ENCODE results near the gene METRNL. TPM values are rescaled to one million over a fixed set of nuclear protein-coding genes. Genes with fewer than 3 reads are reported as not detected.

The METRNL gene
- polyA plus RNA-seq, 1 donor from 2014 or later, result 15.1 TPM

DNA sequence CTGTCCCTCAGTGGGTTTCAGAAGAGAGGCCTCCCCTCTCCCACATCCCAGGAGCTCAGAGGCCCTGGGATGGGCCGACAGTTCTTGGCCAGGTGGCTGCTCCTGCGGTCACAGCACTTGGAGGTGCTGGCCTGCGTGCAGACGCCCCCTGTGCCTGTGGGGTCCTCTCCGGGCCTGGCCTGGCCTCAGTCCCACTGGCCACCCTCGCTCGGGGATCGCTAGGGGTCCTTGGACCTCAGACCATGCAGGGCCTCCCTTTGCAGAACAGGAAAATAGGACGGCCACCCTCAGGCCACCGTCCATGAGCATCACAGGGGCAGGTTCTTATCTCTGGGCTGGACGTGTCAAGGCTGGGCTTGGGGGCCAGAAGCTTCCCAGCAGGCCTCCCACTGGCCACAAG is 30.0 kb downstream of the METRNL start:
- H3K4me3 ChIP-seq (ENCODE audit: low read length), result no peak overlapping the region
- H3F3A ChIP-seq (ENCODE audit: insufficient read depth, low read length, poor library complexity, severe bottlenecking), result no peaks in the 10 kb centered on the region
- no peaks in the 10 kb centered on the region for H3K27me3 ChIP-seq (ENCODE audit: insufficient read depth, low read depth, low read length)
- no peak overlapping the region for H3K4me2 ChIP-seq (ENCODE audit: low read length)
- no peaks in the 10 kb centered on the region for H3K9me2 ChIP-seq (ENCODE audit: insufficient read depth, low read length)
- H2AFZ ChIP-seq (ENCODE audit: low read depth, low read length), result no peak overlapping the region
- H4K20me1 ChIP-seq (ENCODE audit: insufficient read depth), result no peaks in the 10 kb centered on the region
- H3K36me3 ChIP-seq (ENCODE audit: insufficient read depth, low read length), result no peaks in the 10 kb centered on the region
- H3K79me2 ChIP-seq (replicated peaks; ENCODE audit: insufficient read depth, low read length), result no peaks in the 10 kb centered on the region
- H3K27ac ChIP-seq (ENCODE audit: low read length), result no peak overlapping the region
- H3K9ac ChIP-seq (ENCODE audit: low read length), result no peak overlapping the region
- TF ChIP-seq EZH2 (IDR thresholded peaks at IDR 0.05; ENCODE audit: borderline replicate concordance, insufficient read depth, low read length, poor library complexity, severe bottlenecking), result no peak
- no peak for TF ChIP-seq CTCF (IDR thresholded peaks at IDR 0.05; ENCODE audit: poor library complexity, severe bottlenecking)
- TF ChIP-seq SMC3 (conservative IDR thresholded peaks at IDR 0.05; ENCODE audit: poor library complexity), result no peak
- no peak for TF ChIP-seq TAF1 (IDR thresholded peaks at IDR 0.05; ENCODE audit: low read depth)
- TF ChIP-seq RAD21 (conservative IDR thresholded peaks at IDR 0.05), result no peak
- TF ChIP-seq MXI1 (conservative IDR thresholded peaks at IDR 0.05; ENCODE audit: poor library complexity, severe bottlenecking), result no peak
- TF ChIP-seq POLR2AphosphoS5 (IDR thresholded peaks at IDR 0.05), result no peak
- no peak for TF ChIP-seq REST (IDR thresholded peaks at IDR 0.05; ENCODE audit: borderline replicate concordance)
- no peak for TF ChIP-seq EP300 (conservative IDR thresholded peaks at IDR 0.05; ENCODE audit: poor library complexity, severe bottlenecking)
- H3K9me3 ChIP-seq (ENCODE audit: low read length), result peaks cover 4% of the 10 kb centered on the region

GRCh38 chr17:83109793-83110645 is 30.6 kb downstream of the METRNL start:
- Histone ChIP-seq H3K27me3 (ENCODE audit: insufficient read depth, low read depth, low read length) (no peaks in the 10 kb centered on the region), H2AFZ (ENCODE audit: low read depth, low read length) (no peak overlapping the region), H3K9me3 (ENCODE audit: low read length) (peaks cover 4% of the 10 kb centered on the region), H3K9me2 (ENCODE audit: insufficient read depth, low read length) (no peaks in the 10 kb centered on the region), H3K9ac (ENCODE audit: low read length) (no peak overlapping the region), H3K36me3 (ENCODE audit: insufficient read depth, low read length) (no peaks in the 10 kb centered on the region), H3K4me3 (ENCODE audit: low read length) (no peak overlapping the region), H3K79me2 (replicated peaks; ENCODE audit: insufficient read depth, low read length) (no peaks in the 10 kb centered on the region), H3K27ac (ENCODE audit: low read length) (no peak overlapping the region), H4K20me1 (ENCODE audit: insufficient read depth) (no peaks in the 10 kb centered on the region), H3K4me2 (ENCODE audit: low read length) (no peak overlapping the region), H3F3A (ENCODE audit: insufficient read depth, low read length, poor library complexity, severe bottlenecking) (no peaks in the 10 kb centered on the region)
- TF ChIP-seq EZH2 (IDR thresholded peaks at IDR 0.05; ENCODE audit: borderline replicate concordance, insufficient read depth, low read length, poor library complexity, severe bottlenecking), result no peak
- TF ChIP-seq EP300 (conservative IDR thresholded peaks at IDR 0.05; ENCODE audit: poor library complexity, severe bottlenecking), result no peak
- TF ChIP-seq REST (IDR thresholded peaks at IDR 0.05; ENCODE audit: borderline replicate concordance), result no peak
- no peak for TF ChIP-seq POLR2AphosphoS5 (IDR thresholded peaks at IDR 0.05)
- no peak for TF ChIP-seq MXI1 (conservative IDR thresholded peaks at IDR 0.05; ENCODE audit: poor library complexity, severe bottlenecking)
- no peak for TF ChIP-seq CTCF (IDR thresholded peaks at IDR 0.05; ENCODE audit: poor library complexity, severe bottlenecking)
- no peak for TF ChIP-seq SMC3 (conservative IDR thresholded peaks at IDR 0.05; ENCODE audit: poor library complexity)
- no peak for TF ChIP-seq TAF1 (IDR thresholded peaks at IDR 0.05; ENCODE audit: low read depth)
